Measurements from ENCODE around the gene WASL.

The WASL gene

DNA sequence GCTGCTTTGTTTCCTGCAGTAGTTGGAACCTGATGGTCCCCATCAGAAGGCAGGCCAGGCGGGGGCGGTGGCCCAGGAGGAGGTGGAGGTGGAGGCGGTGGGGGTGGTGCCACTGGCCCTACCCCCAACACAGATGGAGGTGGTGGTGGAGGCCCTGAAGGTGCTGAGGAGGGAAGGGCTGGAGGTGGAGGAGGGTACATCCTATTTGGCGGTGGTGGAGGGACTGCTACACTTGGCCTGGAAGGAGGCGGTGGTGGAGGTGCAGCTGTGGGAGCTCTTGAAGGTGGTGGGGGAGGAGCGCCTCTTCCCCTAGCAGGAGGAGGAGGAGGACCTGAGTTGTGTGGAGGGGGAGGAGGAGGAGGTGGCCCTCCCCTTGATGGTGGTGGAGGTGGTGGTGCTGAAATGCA, 56.3 kb downstream of the WASL start:
- DNase-seq (ENCODE audit: low read depth in 2 of 2): no peak

DNA sequence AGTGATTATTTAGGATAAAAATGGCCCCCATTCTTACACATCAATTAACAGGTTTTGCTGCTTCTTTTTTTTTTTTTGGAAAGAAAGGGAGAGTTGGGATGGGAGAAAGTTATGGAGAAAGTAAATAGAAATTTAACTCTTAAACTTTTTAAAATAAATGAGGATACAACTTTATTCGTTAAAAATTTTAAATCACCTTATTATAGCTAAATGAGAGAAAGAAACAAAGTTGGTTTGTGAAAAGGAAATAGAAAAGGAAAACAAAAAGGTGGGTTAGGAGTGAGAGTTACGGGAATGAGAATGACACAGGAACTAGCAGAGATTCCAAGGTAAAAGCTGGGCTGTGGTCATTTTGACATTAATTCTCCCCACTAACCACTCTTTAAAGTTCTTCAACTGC, 58.3 kb downstream of the WASL start:
- no peak for DNase-seq (ENCODE audit: low read depth in 2 of 2)

DNA sequence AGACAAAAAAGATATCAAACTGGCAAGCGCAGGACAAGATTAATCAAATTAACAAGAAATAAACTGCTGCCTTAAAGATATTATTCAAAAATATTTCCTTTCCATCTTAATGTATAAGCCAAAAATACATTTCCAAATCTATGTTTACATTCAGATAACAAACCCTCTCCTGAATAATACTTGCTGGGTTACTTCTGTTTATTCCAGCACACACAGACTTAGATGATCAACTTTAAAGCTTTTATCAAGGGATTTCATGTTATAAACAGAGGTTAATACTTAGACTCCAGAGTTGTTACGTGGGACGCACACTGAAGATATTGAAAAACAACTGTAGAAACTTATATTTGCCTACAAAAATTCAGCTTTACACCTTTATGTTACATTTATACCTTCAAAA, 59.6 kb downstream of the WASL start:
- no peak for DNase-seq (ENCODE audit: low read depth in 2 of 2)

DNA sequence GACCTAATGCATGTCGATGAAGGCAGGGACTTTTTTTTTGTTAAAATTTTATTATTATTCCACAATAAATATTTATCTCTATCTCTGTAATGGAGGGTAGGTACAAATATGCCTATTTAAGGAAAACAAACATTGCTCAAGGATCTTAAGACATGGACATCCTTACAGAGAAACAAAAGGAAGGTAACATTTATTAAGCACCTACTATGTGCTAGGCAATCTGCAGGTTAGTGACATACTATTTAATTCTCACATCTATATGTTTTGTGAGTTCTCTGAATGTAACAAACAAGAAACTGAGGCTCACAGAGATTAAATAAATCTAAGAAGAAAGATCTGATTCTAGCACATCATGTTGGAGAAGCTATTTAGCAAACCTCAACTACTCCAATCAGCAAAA, 61.1 kb downstream of the WASL start:
- no peak for DNase-seq (ENCODE audit: low read depth in 2 of 2)

DNA sequence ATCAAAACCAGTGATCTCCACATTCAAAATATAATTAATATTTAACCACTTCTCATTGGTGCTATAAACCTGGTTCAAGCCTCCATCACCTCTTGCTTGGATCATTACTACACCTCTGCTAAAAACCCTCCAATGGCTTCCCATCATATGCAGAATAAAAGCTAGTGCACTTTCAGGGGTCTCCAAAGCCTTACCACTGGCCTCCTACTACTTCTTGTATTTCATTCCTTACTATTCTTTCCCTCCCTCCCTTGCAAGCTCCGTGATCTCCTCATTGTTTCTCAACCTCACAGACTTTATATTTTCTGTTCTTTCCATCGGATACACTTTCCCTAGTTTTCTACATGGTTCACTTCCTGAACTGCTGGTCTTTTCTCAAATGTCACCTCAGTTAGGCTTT, 61.6 kb downstream of the WASL start:
- no peak for DNase-seq (ENCODE audit: low read depth in 2 of 2)

DNA sequence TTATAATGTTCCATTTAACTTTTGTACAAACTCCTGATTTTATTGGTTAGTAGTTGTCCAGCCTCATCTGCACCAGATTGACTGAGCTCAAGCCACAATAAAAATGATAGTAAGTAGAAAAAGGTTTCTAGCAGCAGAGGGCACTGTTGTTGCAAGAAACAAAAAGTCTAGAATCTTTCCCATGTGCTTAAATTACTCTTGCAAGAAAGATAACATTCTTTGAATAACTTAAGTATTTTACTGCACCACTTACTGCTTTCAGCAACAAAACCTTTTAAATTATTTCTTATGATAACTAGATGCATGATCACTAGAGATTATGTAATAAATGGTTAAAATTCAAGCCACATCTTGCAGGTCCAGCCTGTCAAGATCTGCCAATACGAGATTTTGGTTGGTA, 66.1 kb downstream of the WASL start:
- DNase-seq (ENCODE audit: low read depth in 2 of 2): no peak

DNA sequence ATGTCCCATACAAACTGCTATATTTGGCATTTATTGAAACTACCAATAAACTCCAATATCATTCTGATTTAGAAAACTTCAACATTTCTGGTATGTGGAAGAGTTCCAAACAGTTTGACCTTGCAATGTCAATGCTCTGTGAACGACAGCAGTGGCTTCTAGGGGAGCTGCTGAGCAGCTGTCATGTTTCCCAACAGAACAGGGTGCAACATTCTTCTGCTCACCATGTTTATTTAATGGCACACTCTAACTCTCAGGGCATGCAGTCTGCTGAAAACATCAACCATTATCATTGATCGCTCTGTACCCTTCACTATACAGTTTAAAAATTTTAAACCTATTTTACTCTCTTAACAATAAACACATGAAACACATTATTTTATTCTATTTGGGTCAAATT, 67.2 kb downstream of the WASL start:
- DNase-seq (ENCODE audit: low read depth in 2 of 2): no peak

DNA sequence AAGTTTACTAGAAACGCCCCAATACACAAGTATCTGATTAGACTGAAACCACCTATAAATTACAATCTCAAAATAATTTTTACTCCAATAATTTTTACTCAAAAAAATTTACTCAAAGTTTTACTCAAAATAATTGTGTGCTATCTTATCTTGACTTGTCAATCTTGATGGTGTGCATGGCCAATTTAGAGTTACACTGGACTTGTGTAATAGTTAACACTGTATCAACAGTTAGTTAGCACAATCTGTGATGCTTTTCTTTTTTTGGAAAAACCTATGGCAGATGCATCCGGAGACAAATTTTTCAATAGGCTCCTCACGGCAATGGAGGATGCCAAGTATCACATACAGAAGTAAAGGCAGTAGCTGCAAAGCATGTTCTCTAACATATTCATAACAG, 68.2 kb downstream of the WASL start:
- no peak for DNase-seq (ENCODE audit: low read depth in 2 of 2)

DNA sequence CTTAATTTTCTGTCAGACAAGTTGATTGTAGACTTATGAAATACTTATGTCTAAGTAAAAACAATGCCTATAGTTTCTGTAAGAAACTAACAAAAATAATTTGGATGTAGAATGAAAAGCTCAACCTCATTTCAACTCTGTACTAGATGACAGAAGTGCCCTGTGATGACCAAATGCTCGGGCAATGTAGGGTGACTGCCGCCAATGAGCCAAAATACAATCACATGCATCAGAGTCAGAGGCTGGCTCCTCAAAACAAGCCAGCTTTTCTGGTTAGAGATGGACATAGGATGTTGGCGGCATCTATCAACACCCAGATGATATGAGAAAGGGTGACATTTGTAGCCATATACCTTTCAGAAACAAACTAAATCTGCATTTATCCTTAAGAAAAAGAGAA, 69.2 kb downstream of the WASL start:
- no peak for DNase-seq (ENCODE audit: low read depth in 2 of 2)

DNA sequence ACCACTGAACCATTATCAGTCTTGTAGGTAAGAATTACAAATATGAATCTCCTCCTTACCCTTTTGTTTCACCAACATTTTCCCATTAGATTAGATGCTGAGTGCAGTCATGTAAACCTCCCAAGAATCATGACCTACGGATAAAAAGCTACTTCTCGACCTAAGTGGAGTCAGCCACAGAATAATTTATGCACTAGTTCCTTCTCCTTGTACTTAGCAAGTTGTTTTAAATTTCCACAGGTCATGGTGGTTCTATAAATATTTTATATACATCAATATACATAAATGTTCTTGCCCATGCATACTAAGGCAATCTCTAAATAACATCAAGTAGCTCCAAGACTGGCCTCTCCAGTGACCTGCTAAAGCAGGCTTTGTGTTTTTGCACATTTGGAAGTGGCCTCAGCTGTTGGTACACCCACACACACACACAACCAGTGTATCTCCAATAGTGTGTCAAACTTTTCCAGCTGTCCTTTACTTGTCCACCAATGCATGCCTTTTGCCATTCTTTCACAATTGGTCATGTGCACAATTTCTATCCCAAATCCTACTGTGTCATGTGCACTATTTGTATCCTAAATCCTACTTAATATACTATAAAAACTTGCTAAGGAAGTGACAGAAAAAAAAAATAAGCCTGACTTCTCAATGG, 71.6 kb downstream of the WASL start:
- DNase-seq (ENCODE audit: low read depth in 2 of 2): no peak

DNA sequence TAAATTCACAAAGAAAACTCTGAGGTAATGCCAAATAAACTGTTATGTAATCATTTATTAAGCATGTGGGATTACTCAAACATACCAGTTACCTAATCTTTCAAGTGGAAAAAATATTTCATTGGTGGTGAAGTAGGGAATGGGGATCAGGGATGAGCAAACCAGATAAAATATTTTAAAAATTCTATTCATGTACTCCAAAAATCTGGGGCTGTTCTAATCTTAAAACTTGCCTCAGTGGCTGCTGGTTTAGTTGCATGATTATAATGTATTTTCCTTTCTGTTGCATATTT, 73.7 kb downstream of the WASL start:
- DNase-seq (ENCODE audit: low read depth in 2 of 2): no peak

DNA sequence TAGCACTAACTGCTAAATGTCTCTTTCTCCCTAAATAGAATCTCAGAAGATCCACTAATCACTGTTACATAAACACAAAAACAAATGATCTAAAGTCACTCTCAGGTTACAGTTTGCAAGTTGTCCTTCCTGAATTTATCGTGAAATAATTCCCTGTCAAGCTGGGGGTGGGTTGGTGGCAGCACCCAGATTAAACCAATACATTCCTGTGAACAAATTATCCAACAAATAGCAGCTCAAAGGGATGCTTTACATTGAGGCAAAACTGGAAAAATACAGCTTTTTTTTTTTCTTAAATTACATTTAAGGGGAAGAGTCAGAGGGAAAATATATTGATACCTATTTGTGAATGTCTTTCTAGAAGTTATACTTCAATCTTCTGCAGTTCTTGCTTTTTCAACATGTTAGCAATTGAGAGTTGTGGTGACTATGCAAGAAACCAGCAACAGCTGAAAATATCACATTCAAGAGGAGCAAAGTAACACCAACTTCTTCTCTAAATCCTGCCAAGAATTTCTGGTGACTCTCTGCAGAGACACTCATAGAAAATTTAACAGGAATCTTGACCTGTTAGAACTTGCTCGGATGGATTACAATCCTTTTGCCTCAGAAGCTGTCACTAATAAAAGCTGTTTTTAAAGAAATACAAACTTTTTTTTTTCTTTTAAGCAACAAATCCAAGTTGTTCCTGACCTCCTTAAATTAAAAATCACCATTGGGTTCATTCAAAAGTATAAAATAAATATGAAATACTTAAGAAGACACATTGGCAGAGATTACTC, 74.2 kb downstream of the WASL start:
- DNase-seq (ENCODE audit: low read depth in 2 of 2): no peak

DNA sequence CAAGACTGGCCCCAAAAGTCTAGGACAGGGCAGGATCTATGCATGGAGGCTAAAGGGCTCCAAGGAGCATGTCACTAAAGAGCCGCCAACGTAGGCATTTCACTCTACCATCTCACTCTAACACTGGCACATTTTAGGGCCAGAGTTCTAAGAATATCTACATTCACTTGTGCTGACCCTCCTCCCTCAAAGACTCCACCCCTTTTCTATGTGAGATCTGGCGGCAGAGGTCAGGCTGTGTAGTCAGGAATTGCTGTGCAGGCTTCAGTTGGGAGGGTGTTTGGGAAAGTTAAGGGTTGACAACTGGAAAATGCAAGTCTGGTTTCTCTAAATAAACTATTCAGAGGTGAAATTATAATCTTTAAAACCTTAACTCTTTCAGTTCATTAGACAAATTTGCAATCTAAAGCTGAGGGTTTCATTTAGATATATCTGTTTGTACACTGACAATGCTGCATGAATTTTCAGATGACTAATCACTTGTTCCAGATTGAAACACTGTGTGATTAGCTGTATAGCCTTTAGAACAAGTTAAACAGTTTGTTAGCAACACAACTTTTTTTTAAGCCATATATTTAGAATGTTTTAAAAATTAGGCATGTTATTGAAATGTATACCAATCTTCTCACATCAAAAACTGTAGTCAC, 74.9 kb downstream of the WASL start:
- DNase-seq (ENCODE audit: low read depth in 2 of 2): no peak

DNA sequence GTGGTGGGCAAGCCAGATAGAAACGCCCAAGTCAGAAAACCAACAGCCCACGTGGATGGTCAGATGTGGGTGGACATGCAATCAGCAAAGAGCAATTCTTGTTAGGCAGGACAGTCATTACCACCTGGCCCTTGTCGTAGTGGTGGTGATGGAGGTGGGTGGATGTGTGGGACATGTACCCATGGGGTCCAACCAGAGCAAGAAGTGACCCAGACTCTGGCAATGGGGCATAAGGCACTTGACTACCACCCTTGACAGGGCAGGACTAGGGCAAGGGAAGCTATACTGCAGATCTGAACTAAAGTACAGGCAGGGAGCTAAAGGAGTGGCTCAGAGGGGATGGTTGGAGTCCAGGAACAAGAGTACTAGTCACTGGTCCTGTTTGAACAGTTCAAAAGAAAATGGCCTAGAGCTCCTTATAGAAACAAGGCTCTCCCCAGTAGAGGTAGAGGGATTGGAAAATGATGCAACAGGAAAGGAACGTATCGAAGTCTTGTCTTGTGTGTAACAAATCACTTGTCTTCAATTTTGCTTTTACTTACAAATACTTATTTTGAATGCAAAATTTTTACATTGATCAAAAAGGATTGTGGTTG, 75.6 kb downstream of the WASL start:
- DNase-seq (ENCODE audit: low read depth in 2 of 2): no peak

DNA sequence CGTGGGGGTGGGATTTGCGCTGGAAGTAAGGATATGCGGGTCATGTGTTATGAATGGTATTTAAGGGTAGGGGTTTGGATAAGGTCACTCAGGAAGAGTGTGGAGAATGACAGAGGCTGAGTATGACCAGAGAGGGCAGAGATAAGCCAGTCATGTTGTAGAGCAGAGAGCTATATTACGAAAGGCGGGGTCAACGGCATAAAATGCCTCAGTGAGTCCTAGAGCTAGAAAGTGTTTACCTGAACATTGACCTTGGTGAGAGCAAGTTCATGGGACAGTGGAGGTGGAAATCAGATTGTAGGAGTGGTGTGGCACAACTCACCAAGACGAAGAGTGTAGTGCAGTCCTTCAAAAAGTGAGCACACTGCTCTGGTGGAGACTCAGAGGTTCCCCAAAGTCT, 79.3 kb downstream of the WASL start:
- DNase-seq (ENCODE audit: low read depth in 2 of 2): no peak

DNA sequence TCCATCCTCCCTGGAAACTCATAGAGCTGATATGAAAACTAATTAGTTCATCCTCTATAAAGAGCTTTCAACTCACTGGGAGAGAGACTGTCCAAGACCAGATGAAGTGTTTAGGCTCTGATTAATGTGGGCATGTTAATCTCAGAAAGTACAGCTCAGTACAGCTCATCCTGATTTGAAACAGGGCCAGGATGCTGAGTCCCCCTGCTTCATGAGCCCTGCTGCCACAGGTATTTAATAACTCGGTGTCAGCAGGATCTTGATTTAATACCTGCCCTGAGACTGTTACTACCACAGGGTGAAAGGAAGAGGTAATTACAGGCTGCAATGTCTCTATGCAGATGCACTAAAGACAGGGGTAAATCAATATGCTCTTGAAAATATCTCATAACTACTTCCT, 82.3 kb downstream of the WASL start:
- DNase-seq (ENCODE audit: low read depth in 2 of 2): no peak

DNA sequence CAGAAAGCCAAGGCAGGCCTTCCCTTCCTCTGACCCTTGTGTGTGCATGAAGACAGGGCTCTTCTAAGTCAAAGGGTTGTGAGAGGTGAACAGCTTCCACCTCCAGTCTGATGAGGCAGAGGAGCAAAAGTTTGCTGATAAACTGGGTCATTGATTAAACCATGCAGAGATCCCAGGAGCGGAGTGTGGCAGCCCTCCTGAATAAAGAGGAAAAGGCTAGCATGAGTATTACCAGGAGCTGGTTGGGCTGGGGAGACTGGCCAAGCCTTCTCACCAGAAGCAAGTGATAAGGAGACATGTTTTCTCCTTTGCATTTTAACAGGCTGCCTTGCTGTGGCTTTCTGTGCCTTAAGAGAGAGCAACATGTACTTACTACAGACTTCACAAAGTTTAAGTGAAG, 82.9 kb downstream of the WASL start:
- DNase-seq (ENCODE audit: low read depth in 2 of 2): no peak

DNA sequence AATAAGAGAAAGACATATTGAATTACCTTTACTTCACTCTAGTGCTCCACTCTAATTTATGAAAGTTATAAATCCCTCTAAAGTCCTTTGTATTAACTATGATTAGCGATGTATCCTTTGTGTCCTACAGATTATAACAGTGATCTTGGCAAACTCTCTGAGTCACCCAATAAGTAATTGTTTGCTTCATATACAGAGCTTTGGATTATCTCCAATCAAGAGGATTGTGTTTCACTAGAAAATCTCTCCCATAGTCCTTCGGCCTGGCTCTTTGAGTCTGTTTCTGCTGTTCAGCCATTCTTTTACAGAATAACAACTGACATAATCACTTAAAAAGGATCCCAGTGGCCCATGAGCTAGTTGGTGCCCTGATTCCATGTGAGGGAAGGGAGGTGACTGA, 83.6 kb downstream of the WASL start:
- DNase-seq (ENCODE audit: low read depth in 2 of 2): no peak

DNA sequence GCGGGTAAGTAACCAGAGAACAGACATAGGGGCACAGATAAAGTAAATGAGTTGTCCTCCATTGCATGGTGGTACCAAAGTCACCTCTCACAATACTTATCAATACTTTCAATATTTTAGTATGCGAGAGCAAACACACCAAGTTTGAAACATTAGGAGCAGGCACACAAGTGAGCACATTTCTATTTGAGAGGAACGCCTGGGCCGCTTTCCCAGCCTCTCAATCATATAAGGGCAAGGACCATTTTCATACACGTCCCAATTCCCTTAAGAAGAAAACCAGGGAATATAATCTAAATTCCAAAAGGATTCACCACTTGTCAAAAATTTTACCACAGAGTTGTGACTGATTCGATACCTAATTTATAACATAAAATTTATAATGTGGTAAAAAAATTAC, 85.6 kb downstream of the WASL start:
- no peak for DNase-seq (ENCODE audit: low read depth in 2 of 2)

DNA sequence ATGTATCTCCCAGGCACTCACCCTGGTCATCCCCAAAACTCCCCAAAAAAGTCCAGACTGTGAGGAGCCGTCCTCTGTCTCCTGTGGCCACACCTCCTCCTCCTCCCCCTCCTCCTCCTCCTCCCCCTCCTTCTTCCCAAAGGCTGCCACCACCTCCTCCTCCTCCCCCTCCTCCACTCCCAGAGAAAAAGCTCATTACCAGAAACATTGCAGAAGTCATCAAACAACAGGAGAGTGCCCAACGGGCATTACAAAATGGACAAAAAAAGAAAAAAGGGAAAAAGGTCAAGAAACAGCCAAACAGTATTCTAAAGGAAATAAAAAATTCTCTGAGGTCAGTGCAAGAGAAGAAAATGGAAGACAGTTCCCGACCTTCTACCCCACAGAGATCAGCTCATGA, 86.0 kb downstream of the WASL start:
- no peak for DNase-seq (ENCODE audit: low read depth in 2 of 2)

DNA sequence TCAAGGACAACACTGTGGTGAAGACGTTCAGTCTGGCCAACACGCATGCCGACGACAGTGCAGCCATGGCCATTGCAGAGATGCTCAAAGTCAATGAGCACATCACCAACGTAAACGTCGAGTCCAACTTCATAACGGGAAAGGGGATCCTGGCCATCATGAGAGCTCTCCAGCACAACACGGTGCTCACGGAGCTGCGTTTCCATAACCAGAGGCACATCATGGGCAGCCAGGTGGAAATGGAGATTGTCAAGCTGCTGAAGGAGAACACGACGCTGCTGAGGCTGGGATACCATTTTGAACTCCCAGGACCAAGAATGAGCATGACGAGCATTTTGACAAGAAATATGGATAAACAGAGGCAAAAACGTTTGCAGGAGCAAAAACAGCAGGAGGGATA, 86.5 kb downstream of the WASL start:
- DNase-seq (ENCODE audit: low read depth in 2 of 2): no peak

DNA sequence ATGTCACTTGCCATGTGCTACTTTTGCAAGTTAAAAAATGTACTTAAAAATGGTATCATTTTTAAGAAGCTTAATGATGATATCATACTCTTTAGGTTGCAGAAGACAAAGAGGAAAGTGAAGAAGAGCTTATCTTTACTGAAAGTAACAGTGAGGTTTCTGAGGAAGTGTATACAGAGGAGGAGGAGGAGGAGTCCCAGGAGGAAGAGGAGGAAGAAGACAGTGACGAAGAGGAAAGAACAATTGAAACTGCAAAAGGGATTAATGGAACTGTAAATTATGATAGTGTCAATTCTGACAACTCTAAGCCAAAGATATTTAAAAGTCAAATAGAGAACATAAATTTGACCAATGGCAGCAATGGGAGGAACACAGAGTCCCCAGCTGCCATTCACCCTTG, 87.0 kb downstream of the WASL start:
- DNase-seq (ENCODE audit: low read depth in 2 of 2): no peak
